MM.1S (cell line): ENCODE results near the gene SEMA3E.

Experiments used
- DNase-seq: peaks from one replicate; pipeline ENCODE4 v3.0.0-alpha.2; 2015
- H2AFZ ChIP-seq: fragments of 300-600 bp; sonication (generic); 2 replicates; pipeline ENCODE4 v1.6.0; 2016; ENCODE audit warnings: antibody characterized with exemption, low read length
- H3F3A ChIP-seq: fragments of 300-600 bp; sonication (generic); 2 replicates; pipeline ENCODE4 v1.6.1; 2016; ENCODE audit warnings: mild to moderate bottlenecking, antibody characterized with exemption, low read length, moderate library complexity, mixed read lengths; ENCODE audit not compliant: insufficient read depth
- H3K27ac ChIP-seq: fragments of 300-600 bp; sonication (generic); 2 replicates; pipeline ENCODE4 v1.5.1; 2016; ENCODE audit warnings: mild to moderate bottlenecking, low read length
- H3K27me3 ChIP-seq: fragments of 300-600 bp; sonication (generic); replicated peaks from 2 replicates; pipeline ENCODE4 v1.6.0; 2016; ENCODE audit warnings: low read length; ENCODE audit not compliant: insufficient read depth
- H3K36me3 ChIP-seq: fragments of 300-600 bp; sonication (generic); replicated peaks from 2 replicates; pipeline ENCODE4 v1.6.1; 2016; ENCODE audit warnings: mild to moderate bottlenecking, low read length, mixed read lengths; ENCODE audit not compliant: insufficient read depth
- H3K4me1 ChIP-seq: fragments of 300-600 bp; sonication (generic); 2 replicates; pipeline ENCODE4 v1.6.1; 2016; ENCODE audit warnings: low read length, mixed read lengths
- H3K4me2 ChIP-seq: fragments of 300-600 bp; sonication (generic); 2 replicates; pipeline ENCODE4 v1.6.0; 2016; ENCODE audit warnings: low read depth, low read length
- H3K4me3 ChIP-seq: fragments of 300-600 bp; sonication (generic); 2 replicates; pipeline ENCODE4 v1.5.1; 2016; ENCODE audit warnings: low read length, mixed read lengths
- H3K79me2 ChIP-seq: fragments of 300-600 bp; sonication (generic); 2 replicates; pipeline ENCODE4 v1.6.1; 2016; ENCODE audit warnings: mixed run types, low read length, mixed read lengths
- H3K9ac ChIP-seq: fragments of 300-600 bp; sonication (generic); 2 replicates; pipeline ENCODE4 v1.6.1; 2016; ENCODE audit warnings: low read length, mixed read lengths
- H3K9me2 ChIP-seq: fragments of 300-600 bp; sonication (generic); replicated peaks from 2 replicates; pipeline ENCODE4 v1.6.1; 2016; ENCODE audit warnings: mild to moderate bottlenecking, low read length, mixed read lengths; ENCODE audit not compliant: insufficient read depth
- H3K9me3 ChIP-seq: fragments of 300-600 bp; sonication (generic); replicated peaks from 2 replicates; pipeline ENCODE4 v1.6.1; 2016; ENCODE audit warnings: mild to moderate bottlenecking, low read length, mixed read lengths; ENCODE audit not compliant: insufficient read depth
- H4K20me1 ChIP-seq: fragments of 300-600 bp; sonication (generic); 2 replicates; pipeline ENCODE4 v1.6.1; 2016; ENCODE audit warnings: mild to moderate bottlenecking, low read length, moderate library complexity, mixed read lengths; ENCODE audit not compliant: insufficient read depth
- CTCF ChIP-seq: fragments of 300-600 bp; sonication (generic); IDR thresholded peaks from 2 replicates; pipeline ENCODE4 v1.5.1; 2016; ENCODE audit warnings: antibody characterized with exemption, low read length, mixed read lengths
- EZH2 ChIP-seq: fragments of 300-600 bp; sonication (generic); optimal IDR thresholded peaks from 2 replicates; pipeline ENCODE3; 2017; ENCODE audit warnings: low read depth, mild to moderate bottlenecking, antibody characterized with exemption, low read length, mixed read lengths
- EZH2phosphoT487 ChIP-seq: fragments of 300-600 bp; sonication (generic); IDR thresholded peaks from 2 replicates; pipeline ENCODE4 v1.6.1; 2018; ENCODE audit warnings: antibody characterized with exemption, low read length

The SEMA3E gene

GRCh38 chr7:83579740-83580139 lies 69.2 kb downstream of the SEMA3E start:
- no peaks in the 10 kb centered on the region for H3K9me3 ChIP-seq
- H3F3A ChIP-seq: no peaks in the 10 kb centered on the region
- no peaks in the 10 kb centered on the region for H3K36me3 ChIP-seq
- H3K4me2 ChIP-seq: no peak overlapping the region
- H3K79me2 ChIP-seq: no peaks in the 10 kb centered on the region
- no peak overlapping the region for H3K4me3 ChIP-seq
- no peak for TF ChIP-seq EZH2phosphoT487
- no peak for TF ChIP-seq CTCF
- TF ChIP-seq EZH2: no peak
- H4K20me1 ChIP-seq: no peaks in the 10 kb centered on the region
- H2AFZ ChIP-seq: no peak overlapping the region
- no peaks in the 10 kb centered on the region for H3K4me1 ChIP-seq
- no peak overlapping the region for H3K27ac ChIP-seq
- no peak for DNase-seq
- no peaks in the 10 kb centered on the region for H3K27me3 ChIP-seq
- H3K9me2 ChIP-seq: no peaks in the 10 kb centered on the region
- no peak overlapping the region for H3K9ac ChIP-seq

GRCh38 chr7:83575436-83575835 lies 73.5 kb downstream of the SEMA3E start:
- no peaks in the 10 kb centered on the region for H3K9me2 ChIP-seq
- no peak for TF ChIP-seq CTCF
- TF ChIP-seq EZH2phosphoT487: no peak
- TF ChIP-seq EZH2: no peak
- no peak overlapping the region for H2AFZ ChIP-seq
- no peak for DNase-seq
- no peaks in the 10 kb centered on the region for H3K4me1 ChIP-seq
- H3F3A ChIP-seq: no peaks in the 10 kb centered on the region
- no peaks in the 10 kb centered on the region for H3K36me3 ChIP-seq
- no peaks in the 10 kb centered on the region for H3K9me3 ChIP-seq
- H3K9ac ChIP-seq: no peak overlapping the region
- H3K4me2 ChIP-seq: no peak overlapping the region
- H3K79me2 ChIP-seq: no peaks in the 10 kb centered on the region
- H3K27ac ChIP-seq: no peak overlapping the region
- no peak overlapping the region for H3K4me3 ChIP-seq
- no peaks in the 10 kb centered on the region for H4K20me1 ChIP-seq
- H3K27me3 ChIP-seq: no peaks in the 10 kb centered on the region

- H3K36me3 ChIP-seq: no peaks in the 10 kb centered on the region
- no peak overlapping the region for H3K27ac ChIP-seq
- no peak for DNase-seq
Observed at GRCh38 chr7:83574616-83575015, 74.3 kb downstream of the SEMA3E start.

More at GRCh38 chr7:83574616-83575015, 74.3 kb downstream of the SEMA3E start:
- no peaks in the 10 kb centered on the region for H4K20me1 ChIP-seq
- H3K27me3 ChIP-seq: no peaks in the 10 kb centered on the region
- no peaks in the 10 kb centered on the region for H3K9me3 ChIP-seq
- no peak overlapping the region for H2AFZ ChIP-seq
- TF ChIP-seq CTCF (no peak), EZH2phosphoT487 (no peak), EZH2 (no peak)
- no peaks in the 10 kb centered on the region for H3K4me1 ChIP-seq
- H3K9ac ChIP-seq: no peak overlapping the region
- no peaks in the 10 kb centered on the region for H3F3A ChIP-seq
- H3K79me2 ChIP-seq: no peaks in the 10 kb centered on the region
- H3K4me2 ChIP-seq: no peak overlapping the region
- no peak overlapping the region for H3K4me3 ChIP-seq
- no peaks in the 10 kb centered on the region for H3K9me2 ChIP-seq
